ENCODE data around the gene ARHGAP22. TPM values are rescaled to one million over a fixed set of nuclear protein-coding genes. Genes with fewer than 3 reads are reported as not detected.
A peak's percentile ranks its signal among the peaks of the same experiment; 100 is the strongest.

The ARHGAP22 gene
- total and polyA plus RNA-seq, 7 experiments from 2014 or later, result 0.37 to 2.9 (median 1.1) TPM; not detected in 3

- Mint-ChIP-seq H3K9me3 (peaks cover 0 to 6% (median 3%) of the 10 kb centered on the region in 11 donors), H3K4me1 (peaks cover 0 to 6% (median 3%) of the 10 kb centered on the region in 7 donors), H3K4me3 (no peak overlapping the region), H3K36me3 (peaks cover 0 to 5% (median 0%) of the 10 kb centered on the region in 5 donors), H3K27me3 (peaks cover 30 to 69% (median 51%) of the 10 kb centered on the region in 5 donors), H3K27ac (no peak overlapping the region)
- ChIA-PET POLR2A (no interaction called here), CTCF (no interaction called here)
- H3K4me3 ChIP-seq (ENCODE audit: low read length), result no peak overlapping the region
- H3K9me3 ChIP-seq (ENCODE audit: control insufficient read depth in 2 of 3, low read length in 3 of 3), result no peaks in the 10 kb centered on the region
- DNase-seq, result no peak
- H3K27ac ChIP-seq (ENCODE audit: low read depth, low read length), result no peak overlapping the region
- H3K27me3 ChIP-seq (ENCODE audit: control insufficient read depth in 2 of 2, insufficient read depth in 2 of 2, low read length in 2 of 2), result peaks cover 0 to 4% of the 10 kb centered on the region in 2 donors
- H3K36me3 ChIP-seq (ENCODE audit: control insufficient read depth in 2 of 3, insufficient read depth in 3 of 3, low read length in 3 of 3), result no peaks in the 10 kb centered on the region
- H3K4me1 ChIP-seq (ENCODE audit: control insufficient read depth in 2 of 2, insufficient read depth in 2 of 2, low read length in 2 of 2), result no peaks in the 10 kb centered on the region
- intact Hi-C loops (cut with micrococcal nuclease), result no loop called here
- no peak for ATAC-seq
Measured at GRCh38 chr10:48526011-48526821, 78.7 kb downstream of the ARHGAP22 start.

GRCh38 chr10:48525113-48525512 is 79.8 kb downstream of the ARHGAP22 start:
- ATAC-seq, result no peak
- Mint-ChIP-seq H3K27ac (no peak overlapping the region), H3K9me3 (peaks cover 0 to 6% (median 3%) of the 10 kb centered on the region in 11 donors), H3K4me1 (peaks cover 0 to 6% (median 3%) of the 10 kb centered on the region in 7 donors), H3K36me3 (peaks cover 0 to 5% (median 0%) of the 10 kb centered on the region in 5 donors), H3K27me3 (peaks cover 40 to 80% (median 60%) of the 10 kb centered on the region in 5 donors), H3K4me3 (no peak overlapping the region)
- H3K27ac ChIP-seq (ENCODE audit: low read depth, low read length), result no peak overlapping the region
- DNase-seq, result no peak
- H3K4me1 ChIP-seq (ENCODE audit: control insufficient read depth in 2 of 2, insufficient read depth in 2 of 2, low read length in 2 of 2), result no peaks in the 10 kb centered on the region
- CTCF ChIA-PET, result no interaction called here
- peaks cover 0 to 4% of the 10 kb centered on the region in 2 donors for H3K27me3 ChIP-seq (ENCODE audit: control insufficient read depth in 2 of 2, insufficient read depth in 2 of 2, low read length in 2 of 2)
- POLR2A ChIA-PET, result no interaction called here
- no peaks in the 10 kb centered on the region for H3K9me3 ChIP-seq (ENCODE audit: control insufficient read depth in 2 of 3, low read length in 3 of 3)
- no peak overlapping the region for H3K4me3 ChIP-seq (ENCODE audit: low read length)
- H3K36me3 ChIP-seq (ENCODE audit: control insufficient read depth in 2 of 3, insufficient read depth in 3 of 3, low read length in 3 of 3), result no peaks in the 10 kb centered on the region
- intact Hi-C loops (cut with micrococcal nuclease), result no loop called here

- peak; percentile 39 for ATAC-seq
- no peak overlapping the region for H3K27ac Mint-ChIP-seq
- peaks cover 47 to 82% (median 64%) of the 10 kb centered on the region in 5 donors for H3K27me3 Mint-ChIP-seq
Measured at GRCh38 chr10:48523820-48524758, 80.8 kb downstream of the ARHGAP22 start.

GRCh38 chr10:48523212-48523819 is 81.6 kb downstream of the ARHGAP22 start:
- ATAC-seq, result no peak
- ChIA-PET CTCF (no interaction called here), POLR2A (no interaction called here)
- no peaks in the 10 kb centered on the region for H3K36me3 ChIP-seq (ENCODE audit: control insufficient read depth in 2 of 3, insufficient read depth in 3 of 3, low read length in 3 of 3)
- H3K4me3 ChIP-seq (ENCODE audit: low read length), result no peak overlapping the region
- Mint-ChIP-seq H3K27me3 (peaks cover 47 to 74% (median 64%) of the 10 kb centered on the region in 5 donors), H3K4me1 (peaks cover 2 to 11% (median 6%) of the 10 kb centered on the region in 7 donors), H3K9me3 (peaks cover 0 to 6% (median 0%) of the 10 kb centered on the region in 11 donors), H3K4me3 (peak overlapping the region in 2 of 10 donors; percentile 28 to 33), H3K36me3 (peaks cover 0 to 5% (median 0%) of the 10 kb centered on the region in 5 donors), H3K27ac (no peak overlapping the region)
- H3K27ac ChIP-seq (ENCODE audit: low read depth, low read length), result no peak overlapping the region
- H3K27me3 ChIP-seq (ENCODE audit: control insufficient read depth in 2 of 2, insufficient read depth in 2 of 2, low read length in 2 of 2), result peaks cover 0 to 4% of the 10 kb centered on the region in 2 donors
- no peaks in the 10 kb centered on the region for H3K4me1 ChIP-seq (ENCODE audit: control insufficient read depth in 2 of 2, insufficient read depth in 2 of 2, low read length in 2 of 2)
- DNase-seq, result peak in 1 of 9 donors; percentile 19
- no peaks in the 10 kb centered on the region for H3K9me3 ChIP-seq (ENCODE audit: control insufficient read depth in 2 of 3, low read length in 3 of 3)
- intact Hi-C loops (cut with micrococcal nuclease), result no loop called here

More at GRCh38 chr10:48523820-48524758, 80.8 kb downstream of the ARHGAP22 start:
- Histone ChIP-seq H3K27me3 (ENCODE audit: control insufficient read depth in 2 of 2, insufficient read depth in 2 of 2, low read length in 2 of 2) (peaks cover 0 to 4% of the 10 kb centered on the region in 2 donors), H3K4me1 (ENCODE audit: control insufficient read depth in 2 of 2, insufficient read depth in 2 of 2, low read length in 2 of 2) (no peaks in the 10 kb centered on the region), H3K27ac (ENCODE audit: low read depth, low read length) (no peak overlapping the region), H3K9me3 (ENCODE audit: control insufficient read depth in 2 of 3, low read length in 3 of 3) (no peaks in the 10 kb centered on the region), H3K36me3 (ENCODE audit: control insufficient read depth in 2 of 3, insufficient read depth in 3 of 3, low read length in 3 of 3) (no peaks in the 10 kb centered on the region), H3K4me3 (ENCODE audit: low read length) (no peak overlapping the region)
- peak overlapping the region in 3 of 10 donors; percentile 8 to 45 (median 31) for H3K4me3 Mint-ChIP-seq
- peaks cover 0 to 5% (median 0%) of the 10 kb centered on the region in 5 donors for H3K36me3 Mint-ChIP-seq
- ChIA-PET CTCF (no interaction called here), POLR2A (no interaction called here)
- H3K4me1 Mint-ChIP-seq, result peaks cover 2 to 11% (median 6%) of the 10 kb centered on the region in 7 donors
- peak in 1 of 9 donors; percentile 20 for DNase-seq
- peaks cover 0 to 6% (median 3%) of the 10 kb centered on the region in 11 donors for H3K9me3 Mint-ChIP-seq
- intact Hi-C loops (cut with micrococcal nuclease), result no loop called here

- H3K4me1 Mint-ChIP-seq, result peaks cover 2 to 11% (median 6%) of the 10 kb centered on the region in 7 donors
- Histone ChIP-seq H3K9me3 (ENCODE audit: control insufficient read depth in 2 of 3, low read length in 3 of 3) (no peaks in the 10 kb centered on the region), H3K27me3 (ENCODE audit: control insufficient read depth in 2 of 2, insufficient read depth in 2 of 2, low read length in 2 of 2) (peaks cover 0 to 4% of the 10 kb centered on the region in 2 donors), H3K4me3 (ENCODE audit: low read length) (no peak overlapping the region), H3K27ac (ENCODE audit: low read depth, low read length) (no peak overlapping the region), H3K4me1 (ENCODE audit: control insufficient read depth in 2 of 2, insufficient read depth in 2 of 2, low read length in 2 of 2) (no peaks in the 10 kb centered on the region), H3K36me3 (ENCODE audit: control insufficient read depth in 2 of 3, insufficient read depth in 3 of 3, low read length in 3 of 3) (no peaks in the 10 kb centered on the region)
- H3K9me3 Mint-ChIP-seq, result peaks cover 0 to 6% (median 0%) of the 10 kb centered on the region in 11 donors
- intact Hi-C loops (cut with micrococcal nuclease), result no loop called here
- peaks cover 47 to 73% (median 65%) of the 10 kb centered on the region in 5 donors for H3K27me3 Mint-ChIP-seq
- ATAC-seq, result no peak
- ChIA-PET POLR2A (no interaction called here), CTCF (no interaction called here)
- DNase-seq, result peak in 1 of 9 donors; percentile 8
- H3K27ac Mint-ChIP-seq, result no peak overlapping the region
- H3K4me3 Mint-ChIP-seq, result no peak overlapping the region
- H3K36me3 Mint-ChIP-seq, result peaks cover 0 to 5% (median 0%) of the 10 kb centered on the region in 5 donors
Measured at GRCh38 chr10:48522011-48522765, 82.7 kb downstream of the ARHGAP22 start.

- POLR2A ChIA-PET, result no interaction called here
- Histone ChIP-seq H3K36me3 (ENCODE audit: control insufficient read depth in 2 of 3, insufficient read depth in 3 of 3, low read length in 3 of 3) (no peaks in the 10 kb centered on the region), H3K9me3 (ENCODE audit: control insufficient read depth in 2 of 3, low read length in 3 of 3) (no peaks in the 10 kb centered on the region), H3K27ac (ENCODE audit: low read depth, low read length) (no peak overlapping the region), H3K4me3 (ENCODE audit: low read length) (no peak overlapping the region), H3K4me1 (ENCODE audit: control insufficient read depth in 2 of 2, insufficient read depth in 2 of 2, low read length in 2 of 2) (no peaks in the 10 kb centered on the region), H3K27me3 (ENCODE audit: control insufficient read depth in 2 of 2, insufficient read depth in 2 of 2, low read length in 2 of 2) (no peaks in the 10 kb centered on the region)
- peaks cover 2 to 11% (median 6%) of the 10 kb centered on the region in 7 donors for H3K4me1 Mint-ChIP-seq
- H3K9me3 Mint-ChIP-seq, result peaks cover 0 to 3% (median 0%) of the 10 kb centered on the region in 11 donors
- intact Hi-C loops (cut with micrococcal nuclease), result no loop called here
- peaks cover 53 to 57% (median 56%) of the 10 kb centered on the region in 5 donors for H3K27me3 Mint-ChIP-seq
- H3K36me3 Mint-ChIP-seq, result no peaks in the 10 kb centered on the region
- DNase-seq, result peak in 1 of 9 donors; percentile 3
- H3K4me3 Mint-ChIP-seq, result no peak overlapping the region
- CTCF ChIA-PET, result no interaction called here
- H3K27ac Mint-ChIP-seq, result no peak overlapping the region
- no peak for ATAC-seq
Measured at GRCh38 chr10:48520594-48520993, 84.3 kb downstream of the ARHGAP22 start.
